ENCODE results near the gene C4orf54. TPM values are rescaled to one million over a fixed set of nuclear protein-coding genes. Genes with fewer than 3 reads are reported as not detected.

C4orf54 gene
- total RNA-seq, 1 experiment from 2014 or later, result not detected

DNA sequence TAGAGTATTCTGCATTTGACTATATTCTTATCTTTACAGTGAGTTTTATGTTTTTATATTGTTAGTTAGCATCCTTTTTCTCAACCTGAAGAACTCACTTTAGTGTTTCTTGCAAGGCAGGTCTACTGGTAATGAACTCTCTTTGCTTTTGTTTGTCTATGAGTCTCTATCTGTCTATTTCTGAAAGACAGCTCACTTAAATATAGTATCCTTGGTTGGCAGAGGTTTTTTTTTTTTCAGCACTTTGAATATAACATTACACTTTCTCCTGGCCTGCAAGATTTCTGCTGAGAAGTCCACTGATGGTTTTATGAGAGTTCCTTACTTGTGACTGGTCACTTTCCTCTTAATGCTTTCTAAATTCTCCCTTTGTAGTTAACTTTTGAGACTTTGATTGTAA, 32.8 kb upstream of the C4orf54 start:
- no peaks in the 10 kb centered on the region for H4K20me1 ChIP-seq (ENCODE audit: control insufficient read depth, insufficient read depth, insufficient read length)
- no peak overlapping the region for H3K4ac ChIP-seq (ENCODE audit: low read depth, low read length)
- H3K23me2 ChIP-seq (ENCODE audit: insufficient read length, low read depth, low read length, poor library complexity, severe bottlenecking), result no peaks in the 10 kb centered on the region
- H3K27me3 ChIP-seq (ENCODE audit: insufficient read depth, low read length), result no peaks in the 10 kb centered on the region
- Mint-ChIP-seq H3K9me3 (peaks cover 4% of the 10 kb centered on the region in 2 experiments; a peak in 2 of 5 replicates), H3K36me3 (ENCODE audit: insufficient read depth in 1 of 3, low read depth in 3 of 3) (peaks cover 0 to 7% (median 2%) of the 10 kb centered on the region in 3 experiments; a peak in 1 of 7 replicates), H3K27me3 (ENCODE audit: low read depth) (no peaks in the 10 kb centered on the region), H3K4me1 (peaks cover 12 to 13% of the 10 kb centered on the region in 2 experiments), H3K4me3 (no peak overlapping the region), H3K27ac (no peak overlapping the region; a peak in 1 of 7 replicates)
- H3K23ac ChIP-seq (ENCODE audit: insufficient read length, low read depth, low read length), result no peak overlapping the region
- no peak for DNase-seq
- H2BK15ac ChIP-seq (ENCODE audit: low read depth, low read length), result no peak overlapping the region
- no peak overlapping the region for H3T11ph ChIP-seq (ENCODE audit: low read length)
- H3K9ac ChIP-seq (ENCODE audit: extremely low read depth, insufficient read length, low read length), result no peak overlapping the region
- no peak overlapping the region for H2AK5ac ChIP-seq (ENCODE audit: insufficient read length, low read length)
- no peaks in the 10 kb centered on the region for H3K79me1 ChIP-seq (ENCODE audit: insufficient read depth, low read depth, low read length, poor library complexity, severe bottlenecking)
- H3K27ac ChIP-seq (ENCODE audit: insufficient read length, low read depth, low read length), result no peak overlapping the region
- no peak overlapping the region for H4K5ac ChIP-seq (ENCODE audit: insufficient read length, low read depth, low read length)
- H3K18ac ChIP-seq (ENCODE audit: insufficient read length, low read depth, low read length), result no peak overlapping the region
- H3K9me3 ChIP-seq (ENCODE audit: control insufficient read depth, low read depth, low read length), result no peaks in the 10 kb centered on the region
- no peak overlapping the region for H3K4me2 ChIP-seq (ENCODE audit: insufficient read depth, insufficient read length, low read length)
- no peak overlapping the region for H2AFZ ChIP-seq (ENCODE audit: low read length)
- no peak overlapping the region for H4K8ac ChIP-seq (replicated peaks; ENCODE audit: insufficient read length, low read depth, low read length)
- no peak overlapping the region for H2BK120ac ChIP-seq (ENCODE audit: low read depth, low read length, poor library complexity, severe bottlenecking)
- H3K56ac ChIP-seq (ENCODE audit: insufficient read length, low read depth, low read length), result no peak overlapping the region
- H3K14ac ChIP-seq (ENCODE audit: insufficient read depth, low read length), result no peak overlapping the region
- H4K91ac ChIP-seq (ENCODE audit: insufficient read length, low read depth, low read length), result no peak overlapping the region
- no peak overlapping the region for H2BK12ac ChIP-seq (ENCODE audit: insufficient read length, low read depth, low read length)
- H3K79me2 ChIP-seq (ENCODE audit: insufficient read depth, low read length), result no peaks in the 10 kb centered on the region
- TF ChIP-seq, protein P1, sequence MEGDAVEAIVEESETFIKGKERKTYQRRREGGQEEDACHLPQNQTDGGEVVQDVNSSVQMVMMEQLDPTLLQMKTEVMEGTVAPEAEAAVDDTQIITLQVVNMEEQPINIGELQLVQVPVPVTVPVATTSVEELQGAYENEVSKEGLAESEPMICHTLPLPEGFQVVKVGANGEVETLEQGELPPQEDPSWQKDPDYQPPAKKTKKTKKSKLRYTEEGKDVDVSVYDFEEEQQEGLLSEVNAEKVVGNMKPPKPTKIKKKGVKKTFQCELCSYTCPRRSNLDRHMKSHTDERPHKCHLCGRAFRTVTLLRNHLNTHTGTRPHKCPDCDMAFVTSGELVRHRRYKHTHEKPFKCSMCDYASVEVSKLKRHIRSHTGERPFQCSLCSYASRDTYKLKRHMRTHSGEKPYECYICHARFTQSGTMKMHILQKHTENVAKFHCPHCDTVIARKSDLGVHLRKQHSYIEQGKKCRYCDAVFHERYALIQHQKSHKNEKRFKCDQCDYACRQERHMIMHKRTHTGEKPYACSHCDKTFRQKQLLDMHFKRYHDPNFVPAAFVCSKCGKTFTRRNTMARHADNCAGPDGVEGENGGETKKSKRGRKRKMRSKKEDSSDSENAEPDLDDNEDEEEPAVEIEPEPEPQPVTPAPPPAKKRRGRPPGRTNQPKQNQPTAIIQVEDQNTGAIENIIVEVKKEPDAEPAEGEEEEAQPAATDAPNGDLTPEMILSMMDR (conservative IDR thresholded peaks at IDR 0.05), result no peak
- no peaks in the 10 kb centered on the region for H3K4me1 ChIP-seq (ENCODE audit: insufficient read depth, low read length)
- no peak overlapping the region for H2BK20ac ChIP-seq (ENCODE audit: low read depth, low read length, poor library complexity, severe bottlenecking)
- no peak overlapping the region for H2BK5ac ChIP-seq (ENCODE audit: insufficient read length, low read length)

Data from H9 (cell line).